GM11168 (cell line): ENCODE data around the gene VWA7.
"Not testable (repeated sequence)": the region's sequence is repeated elsewhere in the genome, so short reads cannot be mapped to it uniquely, and the experiment has no call there.

ENCODE experiments used
- in situ Hi-C: fragments of 300-500 bp; cut with MboI; formaldehyde crosslinking; loops from one replicate; pipeline ENCODE4 v1.12.0; 2022; ENCODE audit warnings: low sequenced_read_pairs; ENCODE audit not compliant: unreplicated experiment

VWA7 gene

DNA sequence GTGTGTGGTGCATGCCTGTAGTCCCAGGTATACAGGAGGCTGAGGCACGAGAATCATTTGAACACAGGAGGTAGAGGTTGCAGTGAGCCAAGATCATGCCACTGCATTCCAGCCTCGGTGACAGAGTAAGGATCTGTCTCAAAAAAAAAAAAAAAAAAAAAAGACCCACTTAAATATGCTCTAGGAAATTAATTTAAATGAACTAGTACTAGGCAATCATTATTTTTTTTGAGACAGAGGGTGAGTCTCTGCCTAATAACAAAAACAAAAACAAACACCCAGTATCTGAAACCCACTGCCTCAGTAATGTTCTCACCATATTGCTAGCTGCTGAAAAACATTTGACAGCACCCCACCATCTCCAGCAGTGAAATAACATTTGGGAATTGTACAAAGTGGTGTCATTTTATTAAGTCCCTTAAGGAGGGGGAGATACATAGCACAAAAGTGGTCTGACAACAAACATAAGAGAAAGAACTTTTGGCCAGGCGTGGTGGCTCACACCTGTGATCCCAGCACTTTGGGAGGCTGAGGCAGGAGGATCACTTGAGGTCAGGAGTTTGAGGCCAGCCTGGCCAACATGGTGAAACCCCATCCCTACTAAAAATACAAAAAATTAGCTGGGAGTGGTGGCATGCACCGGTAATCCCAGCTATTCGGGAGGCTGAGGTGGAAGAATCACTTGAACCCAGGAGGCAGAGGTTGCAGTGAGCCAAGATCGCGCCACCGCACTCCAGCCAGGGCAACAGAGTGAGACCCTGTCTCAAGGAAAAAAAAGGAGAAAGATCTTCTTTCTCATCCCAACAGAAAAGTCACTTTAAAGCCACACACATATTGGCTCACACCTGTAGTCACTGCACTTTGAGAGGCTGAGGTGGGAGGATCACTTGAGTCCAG is 24.2 kb upstream of the VWA7 start:
- in situ Hi-C loops: not testable (repeated sequence)

DNA sequence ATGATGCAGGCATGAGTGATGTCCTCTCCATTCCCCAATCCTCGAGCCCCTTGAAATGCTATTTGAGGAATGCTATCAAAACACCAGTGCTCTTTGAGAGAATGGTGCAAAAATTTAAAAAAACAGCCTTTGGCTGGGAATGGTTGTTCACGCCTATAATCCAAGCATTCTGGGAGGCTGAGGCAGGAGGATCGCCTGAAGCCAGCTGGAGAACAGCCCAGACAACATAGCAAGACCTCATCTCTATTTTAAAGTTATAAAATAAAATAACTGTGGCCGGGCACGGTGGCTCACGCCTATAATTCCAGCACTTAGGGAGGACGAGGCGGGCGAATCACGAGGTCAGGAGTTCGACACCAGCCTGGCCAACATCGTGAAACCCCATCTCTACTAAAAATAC is 22.7 kb upstream of the VWA7 start:
- in situ Hi-C loops: no loop called here

GRCh38 chr6:31797588-31797987 is 20.5 kb upstream of the VWA7 start:
- in situ Hi-C loops: no loop called here

- in situ Hi-C loops: no loop called here
Observed at GRCh38 chr6:31796993-31797385, 19.9 kb upstream of the VWA7 start.

GRCh38 chr6:31795616-31796298 is 18.6 kb upstream of the VWA7 start, which contains the start of gene VARS1:
Gene VARS1, minus strand, starts transcription at chr6:31795752. Its CDS starts 535 bp downstream, at chr6:31795217.
- in situ Hi-C loops: no loop called here

DNA sequence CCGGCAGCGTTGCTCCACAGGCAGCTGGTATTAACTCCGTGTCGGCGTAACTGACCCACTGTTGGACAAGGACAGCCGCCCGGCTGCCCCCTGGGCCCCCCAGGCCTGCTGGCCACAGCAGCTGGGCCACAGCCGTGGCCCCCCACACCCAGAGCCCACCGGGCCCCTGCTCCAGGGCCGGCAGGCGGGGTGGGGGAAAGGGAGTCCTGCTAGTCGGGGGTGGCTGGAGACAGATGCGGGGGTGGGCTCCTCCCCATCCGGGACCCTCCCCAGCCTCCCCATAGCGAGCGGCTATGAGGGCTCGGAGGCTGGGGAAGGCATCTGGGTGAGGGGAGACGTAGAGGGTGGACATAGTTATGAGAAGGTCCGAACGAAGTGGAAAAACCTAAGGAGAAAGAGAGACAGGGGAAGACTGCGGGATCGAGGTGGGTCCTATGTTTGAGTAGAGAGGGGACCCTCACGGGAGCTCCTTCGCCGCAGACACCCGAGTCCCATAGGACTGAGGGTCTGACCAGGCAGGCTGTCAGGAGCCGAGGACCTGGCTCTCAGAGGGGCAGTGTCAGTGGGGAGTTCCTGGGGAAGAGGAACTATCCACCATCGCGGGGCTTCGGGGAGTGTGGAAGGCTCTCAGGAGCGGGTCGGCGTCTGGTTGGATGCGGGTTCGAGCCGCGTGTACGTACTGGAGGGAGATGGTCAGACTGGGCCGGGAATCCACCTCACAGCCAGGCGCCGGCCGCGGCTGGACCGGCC is 17.9 kb upstream of the VWA7 start:
- in situ Hi-C loops: no loop called here

DNA sequence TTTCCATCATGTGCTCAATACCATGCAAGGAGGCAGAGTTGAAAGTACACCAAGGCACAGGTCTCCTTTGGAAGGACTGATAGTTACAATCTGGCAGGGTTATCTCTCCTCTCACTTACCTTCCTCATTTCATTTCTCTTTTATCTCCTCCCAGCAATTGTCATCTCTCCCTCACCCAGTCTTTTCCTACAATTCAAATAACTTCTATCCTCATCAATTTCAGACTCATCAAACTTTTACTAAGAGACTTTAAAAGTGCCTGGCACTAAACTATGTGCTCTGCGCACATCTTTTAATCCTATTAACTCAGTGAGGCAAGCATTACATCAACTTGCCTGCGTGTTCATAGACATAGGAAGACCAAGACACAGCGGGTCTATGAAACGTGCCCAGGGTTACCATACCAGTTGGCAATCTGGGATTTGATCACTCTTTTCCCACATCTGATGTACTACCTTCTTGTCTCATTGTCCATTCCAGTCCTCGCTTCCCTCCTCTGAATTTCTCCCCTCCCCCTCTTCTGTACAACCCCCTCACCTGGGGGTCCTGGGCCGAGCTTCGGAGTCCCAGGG is 17.3 kb upstream of the VWA7 start:
- in situ Hi-C loops: no loop called here

DNA sequence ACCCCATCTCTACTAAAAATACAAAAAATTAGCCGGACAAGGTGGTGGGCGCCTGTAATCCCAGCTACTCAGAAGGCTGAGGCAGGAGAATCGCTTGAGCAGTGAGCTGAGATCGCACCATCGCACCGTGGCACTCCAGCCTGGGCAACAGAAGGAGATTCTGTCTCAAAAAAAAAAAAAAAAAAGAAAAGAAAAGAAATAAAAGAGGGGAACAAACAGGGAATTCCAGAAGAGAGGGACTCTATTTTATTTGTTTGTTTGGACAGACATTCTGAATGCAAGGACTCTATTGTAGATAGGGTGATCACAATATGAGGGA is 16.8 kb upstream of the VWA7 start:
- in situ Hi-C loops: not testable (repeated sequence)

DNA sequence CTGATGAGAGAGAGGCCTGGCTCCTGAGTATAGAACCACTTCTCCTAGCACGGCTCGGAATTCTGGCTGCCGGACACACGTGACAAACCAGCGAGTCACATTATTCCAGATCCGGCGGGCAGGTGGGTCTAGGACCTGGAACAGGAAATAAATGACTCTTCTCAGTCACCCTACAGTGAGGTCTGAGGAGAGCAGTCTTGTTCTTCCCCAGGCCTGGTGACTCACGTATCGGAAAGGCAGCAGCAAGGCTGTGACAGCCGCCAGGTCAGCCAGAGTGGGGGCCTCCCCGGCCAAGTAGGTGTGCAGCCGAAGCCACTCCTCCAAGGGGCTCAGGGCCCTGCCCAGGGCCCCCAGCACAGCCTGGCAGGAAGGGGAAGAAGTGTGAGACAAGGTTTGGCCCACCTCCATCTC is 15.6 kb upstream of the VWA7 start:
- in situ Hi-C loops: no loop called here

DNA sequence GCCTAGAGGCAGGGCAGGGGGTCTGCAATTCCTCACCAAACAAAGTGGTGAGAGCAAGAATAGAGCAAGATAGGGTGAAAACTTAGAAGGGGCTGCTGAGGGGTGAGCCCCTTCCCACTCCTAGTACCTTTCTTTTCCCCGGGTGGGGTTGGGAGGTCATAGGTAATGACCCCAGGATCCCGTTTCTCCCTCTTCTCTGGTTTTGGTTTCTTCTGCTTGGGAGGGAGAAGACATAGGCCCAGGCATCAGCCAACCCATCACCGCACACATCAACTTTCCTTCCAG is 14.9 kb upstream of the VWA7 start:
- in situ Hi-C loops: no loop called here

DNA sequence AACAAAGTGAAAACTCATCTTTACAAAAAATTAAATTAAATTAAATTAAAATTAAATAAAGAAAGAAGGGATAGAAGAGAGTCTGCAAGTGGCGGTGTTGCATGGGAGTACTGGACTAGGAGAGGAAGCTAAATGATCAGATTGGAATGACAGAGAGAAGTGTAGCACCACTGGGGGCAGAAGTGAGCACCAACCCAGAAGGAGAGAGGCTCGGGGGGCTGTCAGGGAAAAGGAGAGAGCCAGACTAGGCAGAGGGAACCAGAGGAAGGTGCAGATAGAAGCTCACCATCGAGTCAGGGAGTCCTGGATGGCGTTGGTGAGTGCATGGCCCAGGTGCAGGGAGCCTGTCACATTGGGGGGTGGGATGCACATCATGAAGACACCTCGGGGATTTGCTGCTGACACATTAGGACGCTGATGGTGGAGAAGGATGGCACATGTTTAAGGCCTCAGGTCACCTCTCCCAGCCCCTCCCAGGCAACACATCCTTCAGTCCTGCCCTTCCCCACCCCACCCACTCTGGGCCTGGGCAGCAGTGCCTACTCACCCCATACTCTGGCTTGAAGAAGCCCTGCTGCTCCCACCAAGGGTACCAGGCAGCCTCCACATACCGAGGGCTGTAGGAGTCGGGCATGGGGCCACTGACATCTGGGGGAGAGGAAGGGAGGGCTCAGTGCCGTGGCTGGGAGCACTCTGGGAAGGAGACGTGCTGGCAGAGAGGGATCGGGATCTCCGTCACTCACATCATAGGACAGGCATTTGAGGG is 14.4 kb upstream of the VWA7 start:
- in situ Hi-C loops: no loop called here

GRCh38 chr6:31785475-31785874 is 8.3 kb upstream of the VWA7 start:
- in situ Hi-C loops: no loop called here

GRCh38 chr6:31784098-31784925 is 7.2 kb upstream of the VWA7 start:
- in situ Hi-C loops: no loop called here

DNA sequence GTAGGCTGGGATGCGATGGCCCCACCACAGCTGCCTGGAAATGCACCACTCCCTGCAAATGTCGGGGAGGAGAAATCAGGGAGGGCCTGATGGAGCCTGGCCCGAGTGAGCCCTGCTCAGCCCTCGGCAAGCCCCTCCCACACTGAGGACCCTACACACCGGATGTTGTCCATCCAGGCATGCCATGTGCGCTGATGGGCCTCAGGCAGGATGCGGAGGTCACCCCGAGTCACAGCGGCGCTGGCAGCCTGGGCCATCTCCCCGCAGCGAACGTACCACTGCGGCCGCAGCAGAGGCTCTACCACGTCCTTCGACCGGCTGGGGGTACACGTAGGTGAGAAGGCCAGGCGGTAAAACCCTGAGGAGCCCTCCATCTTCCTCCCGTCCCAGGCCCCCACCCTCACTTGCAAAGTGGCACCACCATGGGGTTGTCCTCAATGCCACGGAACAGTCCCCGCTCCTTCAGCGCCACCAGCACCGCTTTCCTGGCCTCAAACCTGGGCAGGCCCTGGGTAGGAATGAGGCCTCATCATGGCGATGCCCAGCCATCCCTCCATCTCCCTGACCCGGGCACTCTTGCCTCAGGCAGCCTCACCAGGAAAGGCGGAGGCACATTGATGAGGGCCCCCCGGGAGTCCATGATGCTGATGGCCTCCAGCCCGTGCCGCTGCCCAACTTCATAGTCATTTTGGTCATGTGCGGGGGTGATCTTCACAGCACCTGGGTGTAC is 5.2 kb upstream of the VWA7 start:
- in situ Hi-C loops: no loop called here

DNA sequence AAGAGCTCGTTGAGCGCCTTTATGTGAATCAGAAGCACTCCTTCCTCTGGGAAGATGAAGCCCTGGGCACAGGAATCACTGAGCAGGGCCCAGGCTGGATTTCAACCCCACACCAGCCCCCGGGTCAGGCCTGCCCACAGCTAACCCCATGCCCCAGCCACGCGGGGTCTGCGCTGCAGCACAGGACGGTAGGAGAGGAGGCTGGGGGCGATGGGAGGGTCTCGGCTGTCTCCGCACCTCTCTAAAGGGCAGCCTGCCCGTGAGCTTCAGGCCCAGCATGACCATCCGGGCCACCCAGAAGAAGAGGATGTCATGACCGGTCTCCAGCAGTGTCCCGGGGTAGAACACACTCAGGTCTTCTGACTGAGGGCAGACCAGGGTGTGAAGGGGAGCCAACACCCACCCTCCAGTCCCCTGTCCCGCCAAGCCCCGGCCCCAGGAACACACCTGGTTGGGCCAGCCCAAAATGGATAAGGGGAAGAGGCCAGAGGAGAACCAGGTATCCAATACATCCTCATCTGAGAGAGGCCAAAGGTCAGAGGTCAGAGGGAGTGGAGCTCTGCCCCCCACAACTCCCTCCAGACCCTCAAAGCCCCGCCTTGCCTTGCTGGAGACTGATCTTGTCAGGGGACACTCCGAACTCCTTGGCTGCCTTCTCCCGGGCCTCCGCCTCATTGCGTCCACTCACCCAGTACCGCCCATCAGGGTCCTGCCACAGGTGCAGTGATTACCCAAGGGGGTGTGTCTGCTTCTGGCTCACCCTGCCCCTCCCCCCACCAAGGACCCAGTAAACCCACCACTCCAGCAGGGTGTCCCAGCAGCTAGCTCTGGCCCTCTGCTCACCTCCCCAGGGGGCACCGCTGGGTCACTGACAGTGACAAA is 4.4 kb upstream of the VWA7 start:
- in situ Hi-C loops: no loop called here

- in situ Hi-C loops: no loop called here
Observed at GRCh38 chr6:31780507-31781243, 3.5 kb upstream of the VWA7 start.

- in situ Hi-C loops: no loop called here
Observed at GRCh38 chr6:31779908-31780307, 2.8 kb upstream of the VWA7 start.
